HG02610 (cell line): ENCODE measurements around the gene SMOC1.

Experiments used
- ATAC-seq: cut with Tn5 transposase; IDR thresholded peaks from one replicate; pipeline ENCODE4 v1.9.1; 2021; ENCODE audit warnings: mild to moderate bottlenecking, moderate library complexity; ENCODE audit not compliant: unreplicated experiment

SMOC1 gene

GRCh38 chr14:70032016-70032415 is 152.8 kb downstream of the SMOC1 start:
- ATAC-seq = no peak

- no peak for ATAC-seq
Observed at GRCh38 chr14:70032447-70032846, 153.2 kb downstream of the SMOC1 start.

GRCh38 chr14:70033116-70033515 is 153.9 kb downstream of the SMOC1 start:
- no peak for ATAC-seq

- no peak for ATAC-seq
Observed at GRCh38 chr14:70033561-70033960, 154.3 kb downstream of the SMOC1 start.

GRCh38 chr14:70034257-70034656 is 155.0 kb downstream of the SMOC1 start:
- ATAC-seq = no peak

GRCh38 chr14:70036665-70037064 is 157.4 kb downstream of the SMOC1 start:
- no peak for ATAC-seq

GRCh38 chr14:70043001-70043400 is 163.8 kb downstream of the SMOC1 start:
- ATAC-seq = no peak

- no peak for ATAC-seq
Observed at GRCh38 chr14:70045310-70045709, 166.1 kb downstream of the SMOC1 start.

- ATAC-seq = no peak
Observed at GRCh38 chr14:70045844-70046535, 166.8 kb downstream of the SMOC1 start.

GRCh38 chr14:70047598-70048312 is 168.5 kb downstream of the SMOC1 start:
- no peak for ATAC-seq

- ATAC-seq = no peak
Observed at GRCh38 chr14:70048313-70048654, 169.1 kb downstream of the SMOC1 start.

GRCh38 chr14:70049605-70050004 is 170.4 kb downstream of the SMOC1 start:
- no peak for ATAC-seq

- no peak for ATAC-seq
Observed at GRCh38 chr14:70050136-70050535, 170.9 kb downstream of the SMOC1 start.

GRCh38 chr14:70052990-70053389 is 173.8 kb downstream of the SMOC1 start:
- no peak for ATAC-seq

- no peak for ATAC-seq
Observed at GRCh38 chr14:70057519-70058136, 178.4 kb downstream of the SMOC1 start.

- no peak for ATAC-seq
Observed at GRCh38 chr14:70059545-70059944, 180.3 kb downstream of the SMOC1 start.

GRCh38 chr14:70061108-70061507 is 181.9 kb downstream of the SMOC1 start:
- ATAC-seq = no peak

- ATAC-seq = no peak
Observed at GRCh38 chr14:70064136-70064865, 185.1 kb downstream of the SMOC1 start.

GRCh38 chr14:70067810-70068209 is 188.6 kb downstream of the SMOC1 start:
- no peak for ATAC-seq

GRCh38 chr14:70069186-70069585 is 190.0 kb downstream of the SMOC1 start:
- no peak for ATAC-seq

GRCh38 chr14:70073924-70074566 is 194.8 kb downstream of the SMOC1 start:
- ATAC-seq = no peak
